H1 (cell line): ENCODE data around the gene CDKN1A. TPM values are rescaled to one million over a fixed set of nuclear protein-coding genes. Genes with fewer than 3 reads are reported as not detected.

Experiments
- BACH1 ChIP-seq: IDR thresholded peaks from 2 replicates; pipeline ENCODE4 v1.6.1; 2012; ENCODE audit warnings: low read length, improper control_type of control experiment
- BRCA1 ChIP-seq: IDR thresholded peaks from 2 replicates; pipeline ENCODE4 v1.6.1; 2012; ENCODE audit warnings: low read depth, low read length, improper control_type of control experiment
- CEBPB ChIP-seq: IDR thresholded peaks from 2 replicates; pipeline ENCODE4 v1.6.1; 2012; ENCODE audit warnings: low read depth, low read length
- FOSL1 ChIP-seq: IDR thresholded peaks from 2 replicates; pipeline ENCODE4 v1.6.1; 2011; ENCODE audit warnings: mild to moderate bottlenecking, low read depth, low read length, moderate library complexity; ENCODE audit not compliant: insufficient read depth
- GABPA ChIP-seq: IDR thresholded peaks from 2 replicates; pipeline ENCODE4 v1.6.1; 2011; ENCODE audit warnings: mild to moderate bottlenecking, low read length, moderate library complexity, borderline replicate concordance; ENCODE audit not compliant: insufficient read depth
- JUND ChIP-seq: IDR thresholded peaks from 2 replicates; pipeline ENCODE4 v1.6.1; 2011; ENCODE audit warnings: mild to moderate bottlenecking, improper control_type of control experiment, low read length
- KDM5A ChIP-seq: fragments of 200-600 bp; IDR thresholded peaks from 2 replicates; pipeline ENCODE4 v1.7.1; 2012; ENCODE audit warnings: mild to moderate bottlenecking, low read length, inconsistent platforms, mixed read lengths
- TAF1 ChIP-seq: IDR thresholded peaks from 2 replicates; pipeline ENCODE4 v1.6.1; 2011; ENCODE audit warnings: mild to moderate bottlenecking, low read depth, low read length
- TEAD4 ChIP-seq: IDR thresholded peaks from 2 replicates; pipeline ENCODE4 v1.6.1; 2012; ENCODE audit warnings: low read depth, low read length, inconsistent platforms, mixed read lengths
- polyA plus RNA-seq, 7 experiments: library from polyadenylated mRNA; depleted of rRNA in 3 of 7; stranded (reverse) in 5 of 7; unstranded in 2 of 7; fragments of >200 nt in 5 of 7; fragments of 200-250 nt in 2 of 7; gene quantifications; 1 replicate in 5 of 7; 2 replicates in 1 of 7; 4 replicates in 1 of 7; pipeline versions ENCODE4 v1.2.1 to v1.2.3, GENCODE V29; 2011 to 2013; ENCODE audit warnings: missing spikeins in 2 of 7, mixed read lengths in 2 of 7
- total RNA-seq: library from RNA; stranded (reverse); fragmentation: NEBNext Ultra II Directional; extraction: Animal tissue kit (Norgen Biotek cat#: 25700); gene quantifications from 2 replicates; pipeline ENCODE4 v1.2.1, GENCODE V29; 2021
- TF ChIP-seq, protein P1 (sequence below): fragments of 300-600 bp; sonication (generic); IDR thresholded peaks from 2 replicates; pipeline ENCODE4 v1.7.1; 2012; ENCODE audit warnings: low read length, moderate library complexity, mild to moderate bottlenecking, inconsistent platforms; ENCODE audit not compliant: insufficient replicate concordance

The CDKN1A gene
- total and polyA plus RNA-seq, 2 of the 8 experiments (the other 6 are each of a cell fraction or from before 2014, with no cell fraction given), result 15.2 to 36.0 TPM

DNA sequence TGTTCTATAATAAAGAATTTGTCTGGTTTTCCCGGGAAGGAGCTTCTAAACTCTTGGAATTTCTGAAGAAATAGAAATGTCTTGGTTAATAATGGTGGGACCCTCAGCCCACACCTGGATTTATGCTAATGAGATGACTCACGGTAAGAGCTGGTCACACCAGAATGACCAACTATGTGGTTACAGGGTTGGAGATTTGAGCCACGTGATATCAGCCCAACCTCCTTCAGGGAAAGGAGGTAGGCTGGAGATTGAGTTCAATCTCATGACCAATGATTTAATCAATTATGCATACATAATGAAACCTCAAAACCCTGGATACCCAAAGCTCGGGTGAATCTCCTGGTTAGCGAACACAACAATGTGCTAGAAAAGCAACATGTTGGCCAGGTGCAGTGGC lies 22.1 kb upstream of the CDKN1A start (continued):
- TF ChIP-seq, protein P1, sequence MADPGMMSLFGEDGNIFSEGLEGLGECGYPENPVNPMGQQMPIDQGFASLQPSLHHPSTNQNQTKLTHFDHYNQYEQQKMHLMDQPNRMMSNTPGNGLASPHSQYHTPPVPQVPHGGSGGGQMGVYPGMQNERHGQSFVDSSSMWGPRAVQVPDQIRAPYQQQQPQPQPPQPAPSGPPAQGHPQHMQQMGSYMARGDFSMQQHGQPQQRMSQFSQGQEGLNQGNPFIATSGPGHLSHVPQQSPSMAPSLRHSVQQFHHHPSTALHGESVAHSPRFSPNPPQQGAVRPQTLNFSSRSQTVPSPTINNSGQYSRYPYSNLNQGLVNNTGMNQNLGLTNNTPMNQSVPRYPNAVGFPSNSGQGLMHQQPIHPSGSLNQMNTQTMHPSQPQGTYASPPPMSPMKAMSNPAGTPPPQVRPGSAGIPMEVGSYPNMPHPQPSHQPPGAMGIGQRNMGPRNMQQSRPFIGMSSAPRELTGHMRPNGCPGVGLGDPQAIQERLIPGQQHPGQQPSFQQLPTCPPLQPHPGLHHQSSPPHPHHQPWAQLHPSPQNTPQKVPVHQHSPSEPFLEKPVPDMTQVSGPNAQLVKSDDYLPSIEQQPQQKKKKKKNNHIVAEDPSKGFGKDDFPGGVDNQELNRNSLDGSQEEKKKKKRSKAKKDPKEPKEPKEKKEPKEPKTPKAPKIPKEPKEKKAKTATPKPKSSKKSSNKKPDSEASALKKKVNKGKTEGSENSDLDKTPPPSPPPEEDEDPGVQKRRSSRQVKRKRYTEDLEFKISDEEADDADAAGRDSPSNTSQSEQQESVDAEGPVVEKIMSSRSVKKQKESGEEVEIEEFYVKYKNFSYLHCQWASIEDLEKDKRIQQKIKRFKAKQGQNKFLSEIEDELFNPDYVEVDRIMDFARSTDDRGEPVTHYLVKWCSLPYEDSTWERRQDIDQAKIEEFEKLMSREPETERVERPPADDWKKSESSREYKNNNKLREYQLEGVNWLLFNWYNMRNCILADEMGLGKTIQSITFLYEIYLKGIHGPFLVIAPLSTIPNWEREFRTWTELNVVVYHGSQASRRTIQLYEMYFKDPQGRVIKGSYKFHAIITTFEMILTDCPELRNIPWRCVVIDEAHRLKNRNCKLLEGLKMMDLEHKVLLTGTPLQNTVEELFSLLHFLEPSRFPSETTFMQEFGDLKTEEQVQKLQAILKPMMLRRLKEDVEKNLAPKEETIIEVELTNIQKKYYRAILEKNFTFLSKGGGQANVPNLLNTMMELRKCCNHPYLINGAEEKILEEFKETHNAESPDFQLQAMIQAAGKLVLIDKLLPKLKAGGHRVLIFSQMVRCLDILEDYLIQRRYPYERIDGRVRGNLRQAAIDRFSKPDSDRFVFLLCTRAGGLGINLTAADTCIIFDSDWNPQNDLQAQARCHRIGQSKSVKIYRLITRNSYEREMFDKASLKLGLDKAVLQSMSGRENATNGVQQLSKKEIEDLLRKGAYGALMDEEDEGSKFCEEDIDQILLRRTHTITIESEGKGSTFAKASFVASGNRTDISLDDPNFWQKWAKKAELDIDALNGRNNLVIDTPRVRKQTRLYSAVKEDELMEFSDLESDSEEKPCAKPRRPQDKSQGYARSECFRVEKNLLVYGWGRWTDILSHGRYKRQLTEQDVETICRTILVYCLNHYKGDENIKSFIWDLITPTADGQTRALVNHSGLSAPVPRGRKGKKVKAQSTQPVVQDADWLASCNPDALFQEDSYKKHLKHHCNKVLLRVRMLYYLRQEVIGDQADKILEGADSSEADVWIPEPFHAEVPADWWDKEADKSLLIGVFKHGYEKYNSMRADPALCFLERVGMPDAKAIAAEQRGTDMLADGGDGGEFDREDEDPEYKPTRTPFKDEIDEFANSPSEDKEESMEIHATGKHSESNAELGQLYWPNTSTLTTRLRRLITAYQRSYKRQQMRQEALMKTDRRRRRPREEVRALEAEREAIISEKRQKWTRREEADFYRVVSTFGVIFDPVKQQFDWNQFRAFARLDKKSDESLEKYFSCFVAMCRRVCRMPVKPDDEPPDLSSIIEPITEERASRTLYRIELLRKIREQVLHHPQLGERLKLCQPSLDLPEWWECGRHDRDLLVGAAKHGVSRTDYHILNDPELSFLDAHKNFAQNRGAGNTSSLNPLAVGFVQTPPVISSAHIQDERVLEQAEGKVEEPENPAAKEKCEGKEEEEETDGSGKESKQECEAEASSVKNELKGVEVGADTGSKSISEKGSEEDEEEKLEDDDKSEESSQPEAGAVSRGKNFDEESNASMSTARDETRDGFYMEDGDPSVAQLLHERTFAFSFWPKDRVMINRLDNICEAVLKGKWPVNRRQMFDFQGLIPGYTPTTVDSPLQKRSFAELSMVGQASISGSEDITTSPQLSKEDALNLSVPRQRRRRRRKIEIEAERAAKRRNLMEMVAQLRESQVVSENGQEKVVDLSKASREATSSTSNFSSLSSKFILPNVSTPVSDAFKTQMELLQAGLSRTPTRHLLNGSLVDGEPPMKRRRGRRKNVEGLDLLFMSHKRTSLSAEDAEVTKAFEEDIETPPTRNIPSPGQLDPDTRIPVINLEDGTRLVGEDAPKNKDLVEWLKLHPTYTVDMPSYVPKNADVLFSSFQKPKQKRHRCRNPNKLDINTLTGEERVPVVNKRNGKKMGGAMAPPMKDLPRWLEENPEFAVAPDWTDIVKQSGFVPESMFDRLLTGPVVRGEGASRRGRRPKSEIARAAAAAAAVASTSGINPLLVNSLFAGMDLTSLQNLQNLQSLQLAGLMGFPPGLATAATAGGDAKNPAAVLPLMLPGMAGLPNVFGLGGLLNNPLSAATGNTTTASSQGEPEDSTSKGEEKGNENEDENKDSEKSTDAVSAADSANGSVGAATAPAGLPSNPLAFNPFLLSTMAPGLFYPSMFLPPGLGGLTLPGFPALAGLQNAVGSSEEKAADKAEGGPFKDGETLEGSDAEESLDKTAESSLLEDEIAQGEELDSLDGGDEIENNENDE, result no peak
- TF ChIP-seq TAF1 (no peak), FOSL1 (no peak), BACH1 (no peak), TEAD4 (no peak), BRCA1 (no peak), GABPA (no peak), JUND (no peak), KDM5A (no peak), CEBPB (no peak)
